K562 (cell line): ENCODE measurements around the gene MAP4. TPM values are rescaled to one million over a fixed set of nuclear protein-coding genes. Genes with fewer than 3 reads are reported as not detected.

Experiments used
- ATAC-seq: fragments of 200-7000 bp; cut with Tn5 transposase; 3 replicates; pipeline ENCODE4 v1.9.1; 2020; ENCODE audit warnings: moderate library complexity
- BruUV-seq: library from RNA; stranded (reverse); fragments of 400-500 nt; replicated peaks from 2 replicates; lab custom pipeline; 2021; lab: Mats Ljungman, UMichigan
- CTCF ChIA-PET: fragments of 300-600 bp; formaldehyde crosslinking; extraction: SDS; loops from one replicate; lab custom pipeline; 2021; ENCODE audit warnings: low intra/inter-chr PET ratio; lab: Yijun Ruan, JAX
- POLR2A ChIA-PET: fragments of 300-600, 350-650 bp; sonication (Branson Sonifier 250); formaldehyde crosslinking; extraction: SDS; loops from one replicate; lab custom pipeline; 2021; ENCODE audit warnings: antibody characterized with exemption, inconsistent platforms; lab: Yijun Ruan, JAX
- DNase-seq, 4 experiments: peaks; one replicate each; pipeline versions ENCODE4 v3.0.0 to v3.0.0-alpha.2; 2011 to 2018; ENCODE audit warnings: low spot score in 3 of 4, mixed read lengths in 3 of 4; ENCODE audit errors: extremely low read depth in 1 of 4
- FAIRE-seq: peaks from 2 replicates; lab custom pipeline; 2011; peaks lifted over from hg19 to GRCh38; lab: Jason Lieb, UNC
- H2AFZ ChIP-seq: 2 replicates; pipeline ENCODE4 v1.6.0; 2011; ENCODE audit warnings: low read depth, low read length, control low read depth, inconsistent platforms
- H3K27ac ChIP-seq: fragments of 200-600 bp; 3 replicates; pipeline ENCODE4 v1.8.0; 2011; ENCODE audit warnings: low read depth, mild to moderate bottlenecking, control low read depth, inconsistent platforms, low read length, moderate library complexity, mixed read lengths; ENCODE audit errors: extremely low read depth
- H3K27me3 ChIP-seq, 2 experiments: fragments of 300-600 bp in 1 of 2; 2 replicates in 1 of 2; 3 replicates in 1 of 2; pipeline versions ENCODE4 v1.6.0 to v1.8.0; 2011; ENCODE audit warnings: inconsistent platforms in 2 of 2, low read length in 2 of 2, mild to moderate bottlenecking in 1 of 2, mixed read lengths in 1 of 2, moderate library complexity in 1 of 2; ENCODE audit not compliant: control insufficient read depth in 2 of 2, insufficient read depth in 2 of 2
- H3K36me3 ChIP-seq: fragments of 300-600 bp; 3 replicates; pipeline ENCODE4 v1.8.0; 2011; ENCODE audit warnings: mild to moderate bottlenecking, low read length, inconsistent platforms; ENCODE audit not compliant: control insufficient read depth, insufficient read depth
- H3K4me1 ChIP-seq, 2 experiments: fragments of 200-600 bp in 1 of 2; replicated peaks in 1 of 2; 2 replicates in 1 of 2; 3 replicates in 1 of 2; pipeline versions ENCODE4 v1.5.1 to v1.8.0; 2011; ENCODE audit warnings: inconsistent platforms in 2 of 2, low read length in 2 of 2, mild to moderate bottlenecking in 1 of 2, mixed read lengths in 1 of 2, moderate library complexity in 1 of 2; ENCODE audit not compliant: control insufficient read depth in 2 of 2, insufficient read depth in 2 of 2
- H3K4me2 ChIP-seq: 2 replicates; pipeline ENCODE4 v1.6.1; 2011; ENCODE audit warnings: low read length, control low read depth, inconsistent platforms, mixed read lengths; ENCODE audit not compliant: insufficient read depth
- H3K4me3 ChIP-seq: fragments of 200-600 bp; sonication (generic), shearing (Covaris generic); 2 replicates; pipeline ENCODE4 v1.5.1; 2016; ENCODE audit warnings: control low read depth, inconsistent platforms
- H3K79me2 ChIP-seq: fragments of 200-600 bp; 3 replicates; pipeline ENCODE4 v1.8.0; 2011; ENCODE audit warnings: low read length, inconsistent platforms; ENCODE audit not compliant: control insufficient read depth, insufficient read depth
- H3K9ac ChIP-seq, 2 experiments: 2 replicates each; pipeline versions ENCODE4 v1.6.0 to v1.6.1; 2011; ENCODE audit warnings: low read depth in 2 of 2, low read length in 2 of 2, control low read depth in 1 of 2, inconsistent platforms in 1 of 2, mild to moderate bottlenecking in 1 of 2, mixed read lengths in 1 of 2; ENCODE audit not compliant: insufficient read depth in 1 of 2
- H3K9me1 ChIP-seq: one replicate; pipeline ENCODE4 v1.6.0; 2011; ENCODE audit warnings: inconsistent platforms, mild to moderate bottlenecking, low read length, moderate library complexity; ENCODE audit not compliant: control insufficient read depth, insufficient read depth
- H3K9me3 ChIP-seq: replicated peaks from 2 replicates; pipeline ENCODE4 v1.5.1; 2011; ENCODE audit warnings: low read depth, low read length, inconsistent platforms; ENCODE audit not compliant: control insufficient read depth, insufficient read depth
- H4K20me1 ChIP-seq: replicated peaks from 2 replicates; pipeline ENCODE4 v1.6.1; 2011; ENCODE audit warnings: low read length, inconsistent platforms, mixed read lengths; ENCODE audit not compliant: control insufficient read depth, insufficient read depth
- ID3 ChIP-seq, 2 experiments: fragments of 250-450 bp in 1 of 2; fragments of 450-650 bp in 1 of 2; sonication (Bioruptor Pico) in 1 of 2; IDR thresholded peaks; 2 replicates each; pipeline versions ENCODE4 v1.6.1 to v1.8.0; 2016 to 2021; ENCODE audit warnings: mild to moderate bottlenecking in 2 of 2, moderate library complexity in 2 of 2, missing compliant biosample characterization in 1 of 2, missing genetic modification characterization in 1 of 2
- POLR2G ChIP-seq: fragments of 200-400 bp; formaldehyde crosslinking; IDR thresholded peaks from 2 replicates; pipeline ENCODE4 v1.6.1; 2017; ENCODE audit warnings: low read depth, mild to moderate bottlenecking, antibody characterized with exemption, low read length, moderate library complexity
- SOX6 ChIP-seq: fragments of 450-650 bp; IDR thresholded peaks from 2 replicates; pipeline ENCODE4 v1.6.1; 2014; ENCODE audit warnings: mild to moderate bottlenecking
- XRCC4 ChIP-seq: IDR thresholded peaks from one replicate; pipeline ENCODE4 v1.6.1; 2011; ENCODE audit not compliant: insufficient read depth, insufficient read length; ENCODE audit errors: extremely low read depth
- ZHX1 ChIP-seq: fragments of 150-350 bp; conservative IDR thresholded peaks from 2 replicates; pipeline ENCODE4 v1.6.1; 2014; ENCODE audit warnings: low read length
- ZNF316 ChIP-seq: fragments of 450-650 bp; IDR thresholded peaks from 2 replicates; pipeline ENCODE4 v1.6.1; 2016
- ZNF41 ChIP-seq: fragments of 250-450 bp; sonication (Bioruptor Pico); conservative IDR thresholded peaks from 2 replicates; pipeline ENCODE4 v1.4.0; 2020; ENCODE audit warnings: mild to moderate bottlenecking
- ZNF609 ChIP-seq: sonication (generic); formaldehyde crosslinking; IDR thresholded peaks from 2 replicates; pipeline ENCODE4 v1.8.1; 2023; ENCODE audit warnings: missing genetic modification reagents, mild to moderate bottlenecking, borderline replicate concordance
- WGBS: fragments of 100-300 bp; shearing (Covaris generic); methylation state at CpG from one replicate; pipeline ENCODE4 v1.1.6; 2016; ENCODE audit warnings: low coverage, mixed read lengths; ENCODE audit not compliant: insufficient coverage; ENCODE audit errors: missing lambda C conversion rate; 5-methylcytosine and 5-hydroxymethylcytosine counted together
- in situ Hi-C: fragments of 300-500 bp; cut with MboI; formaldehyde crosslinking; loops from 4 replicates; pipeline ENCODE4 v1.15.0; 2018; ENCODE audit warnings: inconsistent platforms, mixed read lengths
- intact Hi-C: fragments of 100-400 bp; cut with micrococcal nuclease; formaldehyde crosslinking; loops from 2 replicates; pipeline ENCODE4 v1.14.2; 2022
- polyA plus RNA-seq, 8 experiments: library from polyadenylated mRNA; depleted of rRNA in 4 of 8; stranded (reverse) in 5 of 8; unstranded in 3 of 8; fragments of >200 nt; fragmentation: Nextera tagmentation in 2 of 8; fragmentation: Illumina TruSeq in 1 of 8; extraction: Ambion mirVana in 2 of 8; extraction: Trizol in 1 of 8; gene quantifications; 2 replicates each; pipeline versions ENCODE4 v1.2.1 to v1.2.3, GENCODE V29; 2011 to 2014; ENCODE audit warnings: inconsistent platforms in 1 of 8, missing spikeins in 1 of 8
- total RNA-seq, 7 experiments: library from RNA; depleted of rRNA in 6 of 7; stranded (reverse); fragments of >200 nt in 6 of 7; fragmentation: Illumina TruSeq in 2 of 7; extraction: Trizol in 2 of 7; gene quantifications; 2 replicates each; pipeline versions ENCODE4 v1.2.1 to v1.2.3, GENCODE V29; 2011 to 2021; ENCODE audit warnings: low replicate concordance in 1 of 7

MAP4 gene
- total and polyA plus RNA-seq, 9 of the 15 experiments (the other 6 are each of a cell fraction or from before 2014, with no cell fraction given): 13.3 to 141 (median 36.8) TPM

DNA sequence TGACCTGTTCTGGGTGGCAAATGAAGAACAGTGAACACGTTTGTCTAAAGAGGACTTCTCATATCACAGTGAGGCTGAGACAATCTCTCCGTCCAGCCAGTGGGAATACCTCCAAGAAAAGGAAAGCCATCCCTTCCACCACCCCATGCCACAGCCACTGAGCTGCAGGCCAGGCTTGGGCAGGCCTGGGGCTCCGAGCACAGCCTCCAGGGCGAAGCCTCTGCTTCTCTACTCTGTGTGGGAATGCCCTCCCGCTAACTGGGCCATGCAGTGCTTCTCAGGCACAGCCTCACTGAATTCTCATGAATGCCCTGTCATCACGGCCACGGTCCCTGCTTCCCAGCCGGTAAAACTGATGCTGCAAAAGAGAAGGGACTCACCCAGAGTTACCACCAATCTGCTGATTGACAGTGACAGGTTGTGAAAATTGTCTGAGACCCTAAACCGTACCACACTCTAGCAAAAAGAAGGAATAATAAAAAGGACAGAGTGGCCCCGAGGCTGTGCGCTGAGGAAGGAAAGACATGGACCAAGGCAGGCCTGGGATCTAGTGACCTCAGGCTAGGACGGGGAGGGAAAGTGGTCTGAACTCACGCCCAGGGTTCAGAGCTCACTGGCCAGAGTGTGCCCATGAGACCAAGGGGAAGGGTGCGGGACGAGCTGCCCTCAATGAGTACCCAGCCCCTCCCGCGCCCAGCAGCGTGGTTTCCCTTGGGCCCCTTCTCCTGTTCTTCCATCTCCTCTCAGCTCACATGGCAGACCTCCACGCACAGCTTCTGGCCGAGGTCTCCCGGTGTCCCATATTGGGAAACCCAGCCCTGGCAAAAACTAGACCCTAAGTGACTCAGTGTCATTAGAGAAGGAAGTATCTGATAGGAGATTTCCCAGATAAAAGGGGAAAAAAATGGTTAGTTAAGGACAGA, 160.5 kb downstream of the MAP4 start:
- Histone ChIP-seq H3K9ac (0 out of 4 replicates have a peak overlapping the region, but pooled peaks of 1 of the 2 experiments have one; percentile 15), H4K20me1 (peaks cover 8% of the 10 kb centered on the region; the same call in 1 of the 2 replicates), H2AFZ (no peak overlapping the region), H3K79me2 (no peaks in the 10 kb centered on the region), H3K4me2 (no peak overlapping the region), H3K4me3 (no peak overlapping the region), H3K4me1 (peaks cover 0 to 8% of the 10 kb centered on the region in 2 experiments; a peak in 2 of 5 replicates), H3K36me3 (peaks cover 70% of the 10 kb centered on the region; the same call in 2 of the 3 replicates), H3K9me3 (no peaks in the 10 kb centered on the region), H3K27me3 (no peaks in the 10 kb centered on the region), H3K9me1 (no peaks in the 10 kb centered on the region), H3K27ac (no peak overlapping the region)
- ChIA-PET CTCF (no interaction called here), POLR2A (no interaction called here)
- in situ Hi-C loops: no loop called here
- no peak for TF ChIP-seq ZNF316
- TF ChIP-seq ID3 (CRISPR knock-in tag; IDR thresholded peaks at IDR 0.05): no peak
- TF ChIP-seq ID3 (tag; IDR thresholded peaks at IDR 0.05): no peak
- no peak for TF ChIP-seq XRCC4
- 0 out of 2 replicates have a peak, but pooled peaks have one; percentile 19 for TF ChIP-seq POLR2G
- TF ChIP-seq ZNF609 (CRISPR knock-in tag): no peak
- no peak for TF ChIP-seq SOX6
- TF ChIP-seq ZNF41 (CRISPR knock-in tag): no peak
- no peak for TF ChIP-seq ZHX1
- no TSS peak for BruUV-seq
- WGBS: 83% methylated on average over 21 of the region's 21 CpGs
- no peak for DNase-seq
- no peak for FAIRE-seq
- intact Hi-C loops: no loop called here
- ATAC-seq: no peak
